ENCODE measurements around the gene RAMP1.
"Not testable (repeated sequence)": the region's sequence is repeated elsewhere in the genome, so short reads cannot be mapped to it uniquely, and the experiment has no call there.

RAMP1 gene

GRCh38 chr2:237841051-237841450 is 18.4 kb upstream of the RAMP1 start:
- H3K9ac ChIP-seq (ENCODE audit: low read length): no peak overlapping the region
- H2BK15ac ChIP-seq (replicated peaks; ENCODE audit: low read depth): no peak overlapping the region
- H2BK120ac ChIP-seq (ENCODE audit: low read depth, low read length): no peak overlapping the region
- H3K4me2 ChIP-seq (ENCODE audit: low read length): no peak overlapping the region
- H2BK5ac ChIP-seq (ENCODE audit: low read length): no peak overlapping the region
- no peaks in the 10 kb centered on the region for H3K4me1 ChIP-seq (ENCODE audit: control insufficient read depth, low read depth, low read length)
- H3K4me3 ChIP-seq (ENCODE audit: low read length): no peak overlapping the region
- H3K27ac ChIP-seq (ENCODE audit: low read depth, low read length): no peak overlapping the region
- no peaks in the 10 kb centered on the region for H3K79me1 ChIP-seq (ENCODE audit: low read length)
- H3K23ac ChIP-seq (ENCODE audit: low read length): no peak overlapping the region
- no peak overlapping the region for H3K4ac ChIP-seq (ENCODE audit: low read depth, low read length)
- no peak for DNase-seq
- WGBS (ENCODE audit: extremely low coverage, insufficient coverage, low lambda C conversion rate): no CpG with 5 or more reads among the region's 4 CpGs
- H3K18ac ChIP-seq (ENCODE audit: low read length): no peak overlapping the region
- no peak overlapping the region for H4K5ac ChIP-seq (ENCODE audit: low read length)
- no peaks in the 10 kb centered on the region for H3K79me2 ChIP-seq (ENCODE audit: control insufficient read depth, insufficient read depth, low read length)
- H3K56ac ChIP-seq (ENCODE audit: low read length): no peak overlapping the region
- no peak overlapping the region for H2AK5ac ChIP-seq (ENCODE audit: low read length)
- H4K8ac ChIP-seq (ENCODE audit: low read depth, low read length): no peak overlapping the region
- no peaks in the 10 kb centered on the region for H3K27me3 ChIP-seq (ENCODE audit: insufficient read depth, low read length, poor library complexity)
- no peaks in the 10 kb centered on the region for H3K36me3 ChIP-seq (ENCODE audit: control insufficient read depth, insufficient read depth, low read length)

GRCh38 chr2:237848940-237849339 is 10.5 kb upstream of the RAMP1 start:
- no CpG with 5 or more reads among the region's 12 CpGs for WGBS (ENCODE audit: extremely low coverage, insufficient coverage, low lambda C conversion rate)
- H4K5ac ChIP-seq (ENCODE audit: low read length); H3K79me2 ChIP-seq (ENCODE audit: control insufficient read depth, insufficient read depth, low read length): not testable (repeated sequence)

GRCh38 chr2:237854295-237854694 is 5.1 kb upstream of the RAMP1 start:
- no CpG with 5 or more reads among the region's 3 CpGs for WGBS (ENCODE audit: extremely low coverage, insufficient coverage, low lambda C conversion rate)
- H3K4ac ChIP-seq (ENCODE audit: low read depth, low read length): no peak overlapping the region
- H3K27me3 ChIP-seq (ENCODE audit: insufficient read depth, low read length, poor library complexity): no peaks in the 10 kb centered on the region

More at GRCh38 chr2:237848940-237849339, 10.5 kb upstream of the RAMP1 start:
- not testable (repeated sequence) for DNase-seq; H2AK5ac ChIP-seq (ENCODE audit: low read length); H3K4ac ChIP-seq (ENCODE audit: low read depth, low read length); H3K36me3 ChIP-seq (ENCODE audit: control insufficient read depth, insufficient read depth, low read length); H3K23ac ChIP-seq (ENCODE audit: low read length); H3K4me2 ChIP-seq (ENCODE audit: low read length); H4K8ac ChIP-seq (ENCODE audit: low read depth, low read length); H3K4me3 ChIP-seq (ENCODE audit: low read length); H3K27me3 ChIP-seq (ENCODE audit: insufficient read depth, low read length, poor library complexity); H2BK120ac ChIP-seq (ENCODE audit: low read depth, low read length); H3K4me1 ChIP-seq (ENCODE audit: control insufficient read depth, low read depth, low read length); H3K9ac ChIP-seq (ENCODE audit: low read length); H3K56ac ChIP-seq (ENCODE audit: low read length); H3K27ac ChIP-seq (ENCODE audit: low read depth, low read length); H3K18ac ChIP-seq (ENCODE audit: low read length); H2BK5ac ChIP-seq (ENCODE audit: low read length); H3K79me1 ChIP-seq (ENCODE audit: low read length); H2BK15ac ChIP-seq (replicated peaks; ENCODE audit: low read depth)

GRCh38 chr2:237857791-237858190 is 1.6 kb upstream of the RAMP1 start:
- no peaks in the 10 kb centered on the region for H3K4me1 ChIP-seq (ENCODE audit: control insufficient read depth, low read depth, low read length)
- H3K4me2 ChIP-seq (ENCODE audit: low read length): no peak overlapping the region
- no peak overlapping the region for H3K9ac ChIP-seq (ENCODE audit: low read length)
- H3K79me1 ChIP-seq (ENCODE audit: low read length): no peaks in the 10 kb centered on the region
- H4K8ac ChIP-seq (ENCODE audit: low read depth, low read length): no peak overlapping the region
- no peak overlapping the region for H2BK120ac ChIP-seq (ENCODE audit: low read depth, low read length)
- H4K5ac ChIP-seq (ENCODE audit: low read length): no peak overlapping the region
- no peak overlapping the region for H3K56ac ChIP-seq (ENCODE audit: low read length)
- no peak overlapping the region for H3K4me3 ChIP-seq (ENCODE audit: low read length)
- H2AK5ac ChIP-seq (ENCODE audit: low read length): no peak overlapping the region
- H2BK15ac ChIP-seq (replicated peaks; ENCODE audit: low read depth): no peak overlapping the region
- H3K36me3 ChIP-seq (ENCODE audit: control insufficient read depth, insufficient read depth, low read length): no peaks in the 10 kb centered on the region
- no peaks in the 10 kb centered on the region for H3K79me2 ChIP-seq (ENCODE audit: control insufficient read depth, insufficient read depth, low read length)
- H3K4ac ChIP-seq (ENCODE audit: low read depth, low read length): no peak overlapping the region
- peaks cover 9% of the 10 kb centered on the region for H3K27me3 ChIP-seq (ENCODE audit: insufficient read depth, low read length, poor library complexity)
- H3K18ac ChIP-seq (ENCODE audit: low read length): no peak overlapping the region
- H3K27ac ChIP-seq (ENCODE audit: low read depth, low read length): no peak overlapping the region
- no CpG with 5 or more reads among the region's 8 CpGs for WGBS (ENCODE audit: extremely low coverage, insufficient coverage, low lambda C conversion rate)
- H3K23ac ChIP-seq (ENCODE audit: low read length): no peak overlapping the region
- H2BK5ac ChIP-seq (ENCODE audit: low read length): no peak overlapping the region
- DNase-seq: no peak

More at GRCh38 chr2:237854295-237854694, 5.1 kb upstream of the RAMP1 start:
- H3K36me3 ChIP-seq (ENCODE audit: control insufficient read depth, insufficient read depth, low read length): no peaks in the 10 kb centered on the region
- H2BK120ac ChIP-seq (ENCODE audit: low read depth, low read length): no peak overlapping the region
- no peak overlapping the region for H3K18ac ChIP-seq (ENCODE audit: low read length)
- H2BK15ac ChIP-seq (replicated peaks; ENCODE audit: low read depth): no peak overlapping the region
- H3K4me2 ChIP-seq (ENCODE audit: low read length): no peak overlapping the region
- no peak overlapping the region for H2BK5ac ChIP-seq (ENCODE audit: low read length)
- H4K8ac ChIP-seq (ENCODE audit: low read depth, low read length): no peak overlapping the region
- H3K79me2 ChIP-seq (ENCODE audit: control insufficient read depth, insufficient read depth, low read length): no peaks in the 10 kb centered on the region
- no peaks in the 10 kb centered on the region for H3K79me1 ChIP-seq (ENCODE audit: low read length)
- H3K56ac ChIP-seq (ENCODE audit: low read length): no peak overlapping the region
- no peak overlapping the region for H3K4me3 ChIP-seq (ENCODE audit: low read length)
- no peak overlapping the region for H3K27ac ChIP-seq (ENCODE audit: low read depth, low read length)
- no peak for DNase-seq
- no peak overlapping the region for H3K23ac ChIP-seq (ENCODE audit: low read length)
- no peaks in the 10 kb centered on the region for H3K4me1 ChIP-seq (ENCODE audit: control insufficient read depth, low read depth, low read length)
- H2AK5ac ChIP-seq (ENCODE audit: low read length): no peak overlapping the region
- H4K5ac ChIP-seq (ENCODE audit: low read length): no peak overlapping the region
- no peak overlapping the region for H3K9ac ChIP-seq (ENCODE audit: low read length)

- Histone ChIP-seq H3K27ac (ENCODE audit: low read depth, low read length) (no peak overlapping the region), H2BK15ac (replicated peaks; ENCODE audit: low read depth) (no peak overlapping the region), H3K23ac (ENCODE audit: low read length) (no peak overlapping the region), H3K9ac (ENCODE audit: low read length) (no peak overlapping the region), H3K4me1 (ENCODE audit: control insufficient read depth, low read depth, low read length) (no peaks in the 10 kb centered on the region), H2BK5ac (ENCODE audit: low read length) (no peak overlapping the region), H3K79me1 (ENCODE audit: low read length) (no peaks in the 10 kb centered on the region), H2BK120ac (ENCODE audit: low read depth, low read length) (no peak overlapping the region), H3K4me2 (ENCODE audit: low read length) (no peak overlapping the region), H3K27me3 (ENCODE audit: insufficient read depth, low read length, poor library complexity) (peaks cover 9% of the 10 kb centered on the region), H2AK5ac (ENCODE audit: low read length) (no peak overlapping the region), H3K4me3 (ENCODE audit: low read length) (no peak overlapping the region), H3K56ac (ENCODE audit: low read length) (no peak overlapping the region), H3K79me2 (ENCODE audit: control insufficient read depth, insufficient read depth, low read length) (no peaks in the 10 kb centered on the region), H3K36me3 (ENCODE audit: control insufficient read depth, insufficient read depth, low read length) (no peaks in the 10 kb centered on the region), H4K8ac (ENCODE audit: low read depth, low read length) (no peak overlapping the region), H3K4ac (ENCODE audit: low read depth, low read length) (no peak overlapping the region), H4K5ac (ENCODE audit: low read length) (no peak overlapping the region), H3K18ac (ENCODE audit: low read length) (no peak overlapping the region)
- WGBS (ENCODE audit: extremely low coverage, insufficient coverage, low lambda C conversion rate): no CpG with 5 or more reads among the region's 14 CpGs
- DNase-seq: peak; percentile 86
These were observed 935 bp upstream of the RAMP1 start for GRCh38 chr2:237858294-237859081.

- H3K79me2 ChIP-seq (ENCODE audit: control insufficient read depth, insufficient read depth, low read length): no peaks in the 10 kb centered on the region
- no peaks in the 10 kb centered on the region for H3K36me3 ChIP-seq (ENCODE audit: control insufficient read depth, insufficient read depth, low read length)
- no peak overlapping the region for H2BK120ac ChIP-seq (ENCODE audit: low read depth, low read length)
- no peak overlapping the region for H3K27ac ChIP-seq (ENCODE audit: low read depth, low read length)
- H3K4me2 ChIP-seq (ENCODE audit: low read length): peak overlapping the region; percentile 0
- H3K79me1 ChIP-seq (ENCODE audit: low read length): no peaks in the 10 kb centered on the region
- peaks cover 9% of the 10 kb centered on the region for H3K27me3 ChIP-seq (ENCODE audit: insufficient read depth, low read length, poor library complexity)
- H3K18ac ChIP-seq (ENCODE audit: low read length): peak overlapping the region; percentile 69
- H2BK15ac ChIP-seq (replicated peaks; ENCODE audit: low read depth): no peak overlapping the region
- no peak overlapping the region for H3K56ac ChIP-seq (ENCODE audit: low read length)
- no peak overlapping the region for H3K4me3 ChIP-seq (ENCODE audit: low read length)
- H2BK5ac ChIP-seq (ENCODE audit: low read length): no peak overlapping the region
- no peak overlapping the region for H3K9ac ChIP-seq (ENCODE audit: low read length)
- H3K23ac ChIP-seq (ENCODE audit: low read length): no peak overlapping the region
- H2AK5ac ChIP-seq (ENCODE audit: low read length): no peak overlapping the region
- no CpG with 5 or more reads among the region's 15 CpGs for WGBS (ENCODE audit: extremely low coverage, insufficient coverage, low lambda C conversion rate)
- H3K4me1 ChIP-seq (ENCODE audit: control insufficient read depth, low read depth, low read length): no peaks in the 10 kb centered on the region
- no peak overlapping the region for H3K4ac ChIP-seq (ENCODE audit: low read depth, low read length)
- DNase-seq: peak; percentile 5
- no peak overlapping the region for H4K5ac ChIP-seq (ENCODE audit: low read length)
- no peak overlapping the region for H4K8ac ChIP-seq (ENCODE audit: low read depth, low read length)
These were observed 365 bp upstream of the RAMP1 start for GRCh38 chr2:237859082-237859433.
